HG02938 (cell line): ENCODE results near the gene TPP2.

Experiments
- ATAC-seq: cut with Tn5 transposase; IDR thresholded peaks from one replicate; pipeline ENCODE4 v1.9.1; 2021; ENCODE audit warnings: mild to moderate bottlenecking, moderate library complexity; ENCODE audit not compliant: unreplicated experiment

Gene TPP2

GRCh38 chr13:102651892-102652291 is 55.1 kb downstream of the TPP2 start:
- ATAC-seq: no peak

GRCh38 chr13:102654756-102655155 is 58.0 kb downstream of the TPP2 start:
- no peak for ATAC-seq

GRCh38 chr13:102657630-102658029 is 60.8 kb downstream of the TPP2 start:
- no peak for ATAC-seq

GRCh38 chr13:102658660-102659059 is 61.9 kb downstream of the TPP2 start:
- ATAC-seq: no peak

- ATAC-seq: no peak
Measured at GRCh38 chr13:102659168-102659713, 62.5 kb downstream of the TPP2 start.

- ATAC-seq: no peak
Measured at GRCh38 chr13:102667023-102667422, 70.2 kb downstream of the TPP2 start.

- no peak for ATAC-seq
Measured at GRCh38 chr13:102667911-102668310, 71.1 kb downstream of the TPP2 start.

- ATAC-seq: no peak
Measured at GRCh38 chr13:102670130-102670529, 73.3 kb downstream of the TPP2 start.

- ATAC-seq: no peak
Measured at GRCh38 chr13:102675115-102675514, 78.3 kb downstream of the TPP2 start.

GRCh38 chr13:102677122-102677521 is 80.3 kb downstream of the TPP2 start:
- ATAC-seq: no peak

GRCh38 chr13:102678339-102679107 is 81.7 kb downstream of the TPP2 start:
- ATAC-seq: no peak

GRCh38 chr13:102679449-102680132 is 82.8 kb downstream of the TPP2 start:
- no peak for ATAC-seq

- no peak for ATAC-seq
Measured at GRCh38 chr13:102680133-102680717, 83.4 kb downstream of the TPP2 start.

- ATAC-seq: no peak
Measured at GRCh38 chr13:102680842-102681740, 84.3 kb downstream of the TPP2 start.

GRCh38 chr13:102682211-102682610 is 85.4 kb downstream of the TPP2 start:
- ATAC-seq: no peak

- no peak for ATAC-seq
Measured at GRCh38 chr13:102682727-102683126, 85.9 kb downstream of the TPP2 start.

GRCh38 chr13:102683637-102684036 is 86.9 kb downstream of the TPP2 start:
- no peak for ATAC-seq

- no peak for ATAC-seq
Measured at GRCh38 chr13:102686024-102686423, 89.2 kb downstream of the TPP2 start.

GRCh38 chr13:102687520-102687919 is 90.7 kb downstream of the TPP2 start:
- ATAC-seq: no peak

- ATAC-seq: no peak
Measured at GRCh38 chr13:102688306-102688973, 91.7 kb downstream of the TPP2 start.
